NCI-H2081 (cell line): ENCODE measurements around the gene FNDC3A.
"Not testable (repeated sequence)": the region's sequence is repeated elsewhere in the genome, so short reads cannot be mapped to it uniquely, and the experiment has no call there.

Experiments
- DNase-seq, 2 experiments: peaks; one replicate each; lab custom pipeline; 2025; lab: John Stamatoyannopoulos, UW

FNDC3A gene

GRCh38 chr13:49134305-49134704, 158.6 kb downstream of the FNDC3A start:
- no peak for DNase-seq

GRCh38 chr13:49137138-49137643, 161.5 kb downstream of the FNDC3A start:
- DNase-seq = not testable (repeated sequence)

GRCh38 chr13:49140910-49141611, 165.3 kb downstream of the FNDC3A start:
- DNase-seq = no peak

- no peak for DNase-seq
These were observed 171.2 kb downstream of the FNDC3A start for GRCh38 chr13:49146950-49147355.

GRCh38 chr13:49148405-49148804, 172.7 kb downstream of the FNDC3A start:
- no peak for DNase-seq

- DNase-seq = not testable (repeated sequence)
These were observed 182.4 kb downstream of the FNDC3A start for GRCh38 chr13:49157955-49158584.

GRCh38 chr13:49163162-49163561, 187.4 kb downstream of the FNDC3A start:
- DNase-seq = not testable (repeated sequence)

GRCh38 chr13:49164712-49165111, 189.0 kb downstream of the FNDC3A start:
- DNase-seq = no peak

- DNase-seq = no peak
These were observed 190.4 kb downstream of the FNDC3A start for GRCh38 chr13:49165798-49166752.

GRCh38 chr13:49171359-49171758, 195.6 kb downstream of the FNDC3A start:
- no peak for DNase-seq

- DNase-seq = no peak
These were observed 208.1 kb downstream of the FNDC3A start for GRCh38 chr13:49183672-49184325.

GRCh38 chr13:49184621-49185020, 208.9 kb downstream of the FNDC3A start:
- DNase-seq = no peak

GRCh38 chr13:49185264-49185663, 209.6 kb downstream of the FNDC3A start:
- DNase-seq = no peak

GRCh38 chr13:49190901-49191300, 215.2 kb downstream of the FNDC3A start:
- peak in 1 of 2 experiments; percentile 4 for DNase-seq

GRCh38 chr13:49206641-49207040, 230.9 kb downstream of the FNDC3A start:
- DNase-seq = no peak

GRCh38 chr13:49208619-49209018, 232.9 kb downstream of the FNDC3A start:
- no peak for DNase-seq

GRCh38 chr13:49210114-49210513, 234.4 kb downstream of the FNDC3A start:
- DNase-seq = no peak

- DNase-seq = no peak
These were observed 235.0 kb downstream of the FNDC3A start for GRCh38 chr13:49210669-49211068.

GRCh38 chr13:49213539-49213938, 237.8 kb downstream of the FNDC3A start:
- no peak for DNase-seq

GRCh38 chr13:49213997-49214916, 238.5 kb downstream of the FNDC3A start:
- DNase-seq = no peak

- DNase-seq = no peak
These were observed 239.2 kb downstream of the FNDC3A start for GRCh38 chr13:49214917-49215376.
